Measurements from ENCODE around the gene TLR7. TPM values are rescaled to one million over a fixed set of nuclear protein-coding genes. Genes with fewer than 3 reads are reported as not detected.

The TLR7 gene
- total and polyA plus RNA-seq, 9 of the 15 experiments (the other 6 are each of a cell fraction or from before 2014, with no cell fraction given) = 0.04 to 0.13 (median 0.07) TPM; not detected in 6

DNA sequence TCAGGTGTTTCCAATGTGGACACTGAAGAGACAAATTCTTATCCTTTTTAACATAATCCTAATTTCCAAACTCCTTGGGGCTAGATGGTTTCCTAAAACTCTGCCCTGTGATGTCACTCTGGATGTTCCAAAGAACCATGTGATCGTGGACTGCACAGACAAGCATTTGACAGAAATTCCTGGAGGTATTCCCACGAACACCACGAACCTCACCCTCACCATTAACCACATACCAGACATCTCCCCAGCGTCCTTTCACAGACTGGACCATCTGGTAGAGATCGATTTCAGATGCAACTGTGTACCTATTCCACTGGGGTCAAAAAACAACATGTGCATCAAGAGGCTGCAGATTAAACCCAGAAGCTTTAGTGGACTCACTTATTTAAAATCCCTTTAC lies 18.6 kb downstream of the TLR7 start (continued):
- TF ChIP-seq GTF3C2 (IDR thresholded peaks at IDR 0.05; ENCODE audit: borderline replicate concordance, extremely low read depth, insufficient read length) (no peak), HDAC6 (IDR thresholded peaks at IDR 0.05; ENCODE audit: low read depth, low read length) (no peak), ZNF589 (CRISPR knock-in tag; IDR thresholded peaks at IDR 0.05; ENCODE audit: low read depth) (no peak), ZNF212 (CRISPR knock-in tag; IDR thresholded peaks at IDR 0.05) (no peak), CREBBP (IDR thresholded peaks at IDR 0.05; ENCODE audit: low read depth, low read length) (no peak), STAG1 (CRISPR knock-in tag; IDR thresholded peaks at IDR 0.05; ENCODE audit: borderline replicate concordance) (no peak), DDX20 (tag; IDR thresholded peaks at IDR 0.05; ENCODE audit: low read depth) (no peak), SLC30A9 (CRISPR knock-in tag; IDR thresholded peaks at IDR 0.05) (no peak), E2F1 (CRISPR knock-in tag; IDR thresholded peaks at IDR 0.05) (no peak), NKRF (IDR thresholded peaks at IDR 0.05; ENCODE audit: borderline replicate concordance) (no peak)
- TF ChIP-seq, protein P1, sequence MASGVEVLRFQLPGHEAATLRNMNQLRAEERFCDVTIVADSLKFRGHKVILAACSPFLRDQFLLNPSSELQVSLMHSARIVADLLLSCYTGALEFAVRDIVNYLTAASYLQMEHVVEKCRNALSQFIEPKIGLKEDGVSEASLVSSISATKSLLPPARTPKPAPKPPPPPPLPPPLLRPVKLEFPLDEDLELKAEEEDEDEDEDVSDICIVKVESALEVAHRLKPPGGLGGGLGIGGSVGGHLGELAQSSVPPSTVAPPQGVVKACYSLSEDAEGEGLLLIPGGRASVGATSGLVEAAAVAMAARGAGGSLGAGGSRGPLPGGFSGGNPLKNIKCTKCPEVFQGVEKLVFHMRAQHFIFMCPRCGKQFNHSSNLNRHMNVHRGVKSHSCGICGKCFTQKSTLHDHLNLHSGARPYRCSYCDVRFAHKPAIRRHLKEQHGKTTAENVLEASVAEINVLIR (CRISPR knock-in tag; IDR thresholded peaks at IDR 0.05) = no peak
